ENCODE data around the gene SLC9B1. TPM values are rescaled to one million over a fixed set of nuclear protein-coding genes. Genes with fewer than 3 reads are reported as not detected.
A peak's percentile ranks its signal among the peaks of the same experiment; 100 is the strongest.

Gene SLC9B1
- 1 to 10 TPM; 1.9 to 2.4 TPM for total RNA-seq

- ChIA-PET POLR2A (interaction anchor here (0.9 to 1.3 kb wide), 2 partner anchors 33 to 56 kb away, joined by 3 to 4 read pairs; no protein-coding TSS in a partner anchor), CTCF (interaction anchor here (1.2 to 3.1 kb wide), 2 partner anchors 10 to 80 kb away, joined by 5 to 9 read pairs; partner anchors contain the start of gene BDH2)
- DNase-seq, result peak; percentile 97
- H3K27ac Mint-ChIP-seq, result peak within 1 kb of the TSS; percentile 92
- peaks cover 4% of the 10 kb centered on the region for H3K36me3 Mint-ChIP-seq
- intact Hi-C loops (cut with micrococcal nuclease), result loop anchor here (1.0 to 2.0 kb wide), 9 partner anchors 57 to 674 kb away; partner anchors contain the start of genes BDH2, MANBA, SLC39A8 and SLC9B2
- H3K9me3 Mint-ChIP-seq, result no peaks in the 10 kb centered on the region
- peak within 1 kb of the TSS; percentile 84 for H3K4me3 Mint-ChIP-seq
- H3K4me1 Mint-ChIP-seq (ENCODE audit: low read depth), result peaks cover 15% of the 10 kb centered on the region
- no peaks in the 10 kb centered on the region for H3K27me3 Mint-ChIP-seq
These were observed at the start of gene SLC9B1 for GRCh38 chr4:103019308-103020124. Gene SLC9B1, minus strand, starts transcription at chr4:103019705. Its CDS starts 27,994 bp downstream, at chr4:102991711.

- intact Hi-C loops (cut with micrococcal nuclease), result no loop called here
- Mint-ChIP-seq H3K9me3 (no peaks in the 10 kb centered on the region), H3K27me3 (no peaks in the 10 kb centered on the region), H3K27ac (no peak overlapping the region), H3K4me1 (ENCODE audit: low read depth) (peaks cover 23% of the 10 kb centered on the region), H3K36me3 (peaks cover 31% of the 10 kb centered on the region), H3K4me3 (no peak overlapping the region)
- DNase-seq, result no peak
- CTCF ChIA-PET, result interaction anchor here (1.5 kb wide), 1 partner anchor 24 kb away, joined by 3 read pairs; no protein-coding TSS in a partner anchor
- POLR2A ChIA-PET, result no interaction called here
These were observed 48.5 kb upstream of the SLC9B1 start for GRCh38 chr4:103067841-103068547.

- no peaks in the 10 kb centered on the region for H3K9me3 Mint-ChIP-seq
- no peaks in the 10 kb centered on the region for H3K27me3 Mint-ChIP-seq
- peaks cover 32% of the 10 kb centered on the region for H3K36me3 Mint-ChIP-seq
- no peak overlapping the region for H3K4me3 Mint-ChIP-seq
- ChIA-PET POLR2A (no interaction called here), CTCF (interaction anchor here (1.5 kb wide), 1 partner anchor 31 kb away, joined by 3 read pairs; no protein-coding TSS in a partner anchor)
- H3K27ac Mint-ChIP-seq, result no peak overlapping the region
- no peak for DNase-seq
- intact Hi-C loops (cut with micrococcal nuclease), result no loop called here
- H3K4me1 Mint-ChIP-seq (ENCODE audit: low read depth), result no peaks in the 10 kb centered on the region
These were observed 41.1 kb upstream of the SLC9B1 start for GRCh38 chr4:103060453-103061148.

GRCh38 chr4:103054030-103054429 is 34.5 kb upstream of the SLC9B1 start:
- intact Hi-C loops (cut with micrococcal nuclease), result no loop called here
- H3K4me1 Mint-ChIP-seq (ENCODE audit: low read depth), result peaks cover 13% of the 10 kb centered on the region
- H3K27me3 Mint-ChIP-seq, result no peaks in the 10 kb centered on the region
- POLR2A ChIA-PET, result no interaction called here
- H3K36me3 Mint-ChIP-seq, result peaks cover 13% of the 10 kb centered on the region
- DNase-seq, result no peak
- H3K9me3 Mint-ChIP-seq, result no peaks in the 10 kb centered on the region
- CTCF ChIA-PET, result no interaction called here
- no peak overlapping the region for H3K27ac Mint-ChIP-seq
- no peak overlapping the region for H3K4me3 Mint-ChIP-seq

- Mint-ChIP-seq H3K4me1 (ENCODE audit: low read depth) (peaks cover 13% of the 10 kb centered on the region), H3K27me3 (no peaks in the 10 kb centered on the region), H3K9me3 (no peaks in the 10 kb centered on the region), H3K4me3 (no peak overlapping the region), H3K36me3 (peaks cover 18% of the 10 kb centered on the region), H3K27ac (no peak overlapping the region)
- no peak for DNase-seq
- intact Hi-C loops (cut with micrococcal nuclease), result no loop called here
- ChIA-PET POLR2A (interaction anchor here (1.0 kb wide), 1 partner anchor 33 kb away, joined by 3 read pairs; the partner anchor contains the start of gene SLC9B1), CTCF (interaction anchor here (2.6 kb wide), 1 partner anchor 39 kb away, joined by 12 read pairs; no protein-coding TSS in a partner anchor)
These were observed 33.3 kb upstream of the SLC9B1 start for GRCh38 chr4:103052779-103053178.

GRCh38 chr4:103052145-103052544 is 32.6 kb upstream of the SLC9B1 start:
- Mint-ChIP-seq H3K27me3 (no peaks in the 10 kb centered on the region), H3K27ac (no peak overlapping the region), H3K4me1 (ENCODE audit: low read depth) (peaks cover 13% of the 10 kb centered on the region), H3K9me3 (no peaks in the 10 kb centered on the region), H3K4me3 (no peak overlapping the region), H3K36me3 (peaks cover 22% of the 10 kb centered on the region)
- no peak for DNase-seq
- intact Hi-C loops (cut with micrococcal nuclease), result no loop called here
- ChIA-PET POLR2A (interaction anchor here (1.0 kb wide), 1 partner anchor 32 kb away, joined by 3 read pairs; the partner anchor contains the start of gene SLC9B1), CTCF (interaction anchor here (0.7 to 2.6 kb wide), 2 partner anchors 24 to 39 kb away, joined by 3 to 12 read pairs; partner anchors contain the start of gene SLC9B2)

- no peaks in the 10 kb centered on the region for H3K27me3 Mint-ChIP-seq
- no peak for DNase-seq
- intact Hi-C loops (cut with micrococcal nuclease), result loop anchor here (2.0 kb wide), 1 partner anchor 24 kb away; no protein-coding TSS in a partner anchor
- H3K27ac Mint-ChIP-seq, result peak overlapping the region; percentile 48
- CTCF ChIA-PET, result interaction anchor here (0.6 to 2.6 kb wide), 2 partner anchors 41 to 290 kb away, joined by 4 to 12 read pairs; partner anchors contain the start of gene MANBA
- peaks cover 13% of the 10 kb centered on the region for H3K4me1 Mint-ChIP-seq (ENCODE audit: low read depth)
- H3K9me3 Mint-ChIP-seq, result no peaks in the 10 kb centered on the region
- no peak overlapping the region for H3K4me3 Mint-ChIP-seq
- peaks cover 27% of the 10 kb centered on the region for H3K36me3 Mint-ChIP-seq
- POLR2A ChIA-PET, result interaction anchor here (1.3 kb wide), 1 partner anchor 26 kb away, joined by 3 read pairs; the partner anchor contains the start of gene SLC9B2
These were observed 31.4 kb upstream of the SLC9B1 start for GRCh38 chr4:103050736-103051436.

- Mint-ChIP-seq H3K4me1 (ENCODE audit: low read depth) (peaks cover 10% of the 10 kb centered on the region), H3K36me3 (peaks cover 34% of the 10 kb centered on the region), H3K4me3 (no peak overlapping the region), H3K9me3 (no peaks in the 10 kb centered on the region), H3K27me3 (no peaks in the 10 kb centered on the region), H3K27ac (no peak overlapping the region)
- DNase-seq, result peak; percentile 40
- CTCF ChIA-PET, result interaction anchor here (0.6 to 4.8 kb wide), 12 partner anchors 9 to 172 kb away, joined by 3 to 65 read pairs (median 4); partner anchors contain the start of genes BDH2 and SLC9B2
- intact Hi-C loops (cut with micrococcal nuclease), result loop anchor here (1.0 to 2.0 kb wide), 3 partner anchors 23 to 52 kb away; partner anchors contain the start of gene BDH2
- POLR2A ChIA-PET, result interaction anchor here (0.5 kb wide), 1 partner anchor 179 kb away, joined by 4 read pairs; no protein-coding TSS in a partner anchor
These were observed 27.1 kb upstream of the SLC9B1 start for GRCh38 chr4:103046416-103047290.

- no peaks in the 10 kb centered on the region for H3K9me3 Mint-ChIP-seq
- ChIA-PET POLR2A (no interaction called here), CTCF (interaction anchor here (0.9 to 4.8 kb wide), 5 partner anchors 10 to 57 kb away, joined by 3 to 65 read pairs (median 4); partner anchors contain the start of gene SLC9B2)
- intact Hi-C loops (cut with micrococcal nuclease), result no loop called here
- H3K27me3 Mint-ChIP-seq, result no peaks in the 10 kb centered on the region
- H3K27ac Mint-ChIP-seq, result no peak overlapping the region
- H3K4me3 Mint-ChIP-seq, result no peak overlapping the region
- no peaks in the 10 kb centered on the region for H3K4me1 Mint-ChIP-seq (ENCODE audit: low read depth)
- DNase-seq, result no peak
- H3K36me3 Mint-ChIP-seq, result peaks cover 33% of the 10 kb centered on the region
These were observed 24.7 kb upstream of the SLC9B1 start for GRCh38 chr4:103044183-103044582.

GRCh38 chr4:103036169-103036568 is 16.7 kb upstream of the SLC9B1 start:
- H3K27me3 Mint-ChIP-seq, result no peaks in the 10 kb centered on the region
- peaks cover 20% of the 10 kb centered on the region for H3K36me3 Mint-ChIP-seq
- POLR2A ChIA-PET, result no interaction called here
- CTCF ChIA-PET, result interaction anchor here (0.7 to 2.0 kb wide), 2 partner anchors 10 to 56 kb away, joined by 4 read pairs; no protein-coding TSS in a partner anchor
- intact Hi-C loops (cut with micrococcal nuclease), result no loop called here
- DNase-seq, result no peak
- H3K27ac Mint-ChIP-seq, result no peak overlapping the region
- H3K4me3 Mint-ChIP-seq, result no peak overlapping the region
- H3K4me1 Mint-ChIP-seq (ENCODE audit: low read depth), result no peaks in the 10 kb centered on the region
- no peaks in the 10 kb centered on the region for H3K9me3 Mint-ChIP-seq
